Cardiac muscle cell (in vitro differentiated cells and primary cell): Measurements from ENCODE around the gene RGS16. TPM values are rescaled to one million over a fixed set of nuclear protein-coding genes. Genes with fewer than 3 reads are reported as not detected.
A peak's percentile ranks its signal among the peaks of the same experiment; 100 is the strongest.

Experiments used
- DNase-seq, 2 donors: peaks; one replicate each; pipeline versions ENCODE4 v3.0.0 to v3.0.0-alpha.2; 2010 to 2017; ENCODE audit warnings: low read depth in 1 of 2, low spot score in 1 of 2
- H3K27ac ChIP-seq: fragments of 200-600 bp; sonication (generic); 2 replicates; pipeline ENCODE4 v1.5.1; 2016
- H3K27me3 ChIP-seq: fragments of 200-600 bp; sonication (generic); 2 replicates; pipeline ENCODE4 v1.6.0; 2016; ENCODE audit warnings: control low read depth
- H3K36me3 ChIP-seq: fragments of 200-600 bp; sonication (generic); 2 replicates; pipeline ENCODE4 v1.5.1; 2016; ENCODE audit warnings: control low read depth
- H3K4me1 ChIP-seq: fragments of 200-600 bp; sonication (generic); 2 replicates; pipeline ENCODE4 v1.8.1; 2017; ENCODE audit warnings: low read depth, mild to moderate bottlenecking, mixed run types
- H3K4me3 ChIP-seq: fragments of 200-600 bp; sonication (generic); 2 replicates; pipeline ENCODE4 v1.5.1; 2016; ENCODE audit warnings: mild to moderate bottlenecking
- H3K9me3 ChIP-seq: fragments of 200-600 bp; sonication (generic); 2 replicates; pipeline ENCODE4 v1.5.1; 2017; ENCODE audit warnings: low read depth, mild to moderate bottlenecking, control low read depth
- CTCF ChIP-seq: IDR thresholded peaks from 2 replicates; pipeline ENCODE4 v1.5.1; 2012; ENCODE audit warnings: low read depth, mild to moderate bottlenecking, low read length
- polyA plus RNA-seq: library from polyadenylated mRNA; unstranded; fragments of >200 nt; fragmentation: Nextera tagmentation; extraction: Ambion mirVana; gene quantifications from 2 replicates; pipeline ENCODE4 v1.2.1, GENCODE V29; 2016
- total RNA-seq: library from RNA; depleted of rRNA; stranded (reverse); fragments of >200 nt; gene quantifications from 2 replicates; pipeline ENCODE4 v1.2.3, GENCODE V29; 2016

Gene RGS16
- total and polyA plus RNA-seq, 2 experiments from 2014 or later, result 0.93 to 1.3 TPM

- H3K9me3 ChIP-seq, result no peaks in the 10 kb centered on the region
- DNase-seq, result peak; percentile 73 to 83
- no peak overlapping the region for H3K4me3 ChIP-seq
- peak; percentile 87 for TF ChIP-seq CTCF
- H3K27ac ChIP-seq, result no peak overlapping the region
- no peaks in the 10 kb centered on the region for H3K27me3 ChIP-seq
- H3K36me3 ChIP-seq, result no peaks in the 10 kb centered on the region
- H3K4me1 ChIP-seq, result no peaks in the 10 kb centered on the region
Measured at GRCh38 chr1:182595641-182596240, 8.4 kb downstream of the RGS16 start.

- Histone ChIP-seq H3K27ac (no peak overlapping the region), H3K4me1 (no peaks in the 10 kb centered on the region), H3K36me3 (no peaks in the 10 kb centered on the region), H3K9me3 (no peaks in the 10 kb centered on the region), H3K27me3 (no peaks in the 10 kb centered on the region), H3K4me3 (no peak overlapping the region)
- no peak for DNase-seq
- TF ChIP-seq CTCF, result no peak
Measured at GRCh38 chr1:182589931-182590330, 14.3 kb downstream of the RGS16 start.

GRCh38 chr1:182589520-182589919 lies 14.7 kb downstream of the RGS16 start:
- Histone ChIP-seq H3K36me3 (no peaks in the 10 kb centered on the region), H3K4me1 (no peaks in the 10 kb centered on the region), H3K9me3 (no peaks in the 10 kb centered on the region), H3K27me3 (no peaks in the 10 kb centered on the region), H3K4me3 (no peak overlapping the region), H3K27ac (no peak overlapping the region)
- no peak for TF ChIP-seq CTCF
- DNase-seq, result no peak

GRCh38 chr1:182588500-182589396 lies 15.4 kb downstream of the RGS16 start, which contains the start of gene RNASEL:
TSS of gene RNASEL (minus strand) at chr1:182589256. CDS start at chr1:182586806, 2,450 bp downstream.
- no peaks in the 10 kb centered on the region for H3K4me1 ChIP-seq
- no peaks in the 10 kb centered on the region for H3K27me3 ChIP-seq
- no peaks in the 10 kb centered on the region for H3K9me3 ChIP-seq
- H3K36me3 ChIP-seq, result no peaks in the 10 kb centered on the region
- peak; percentile 49 to 82 for DNase-seq
- TF ChIP-seq CTCF, result no peak
- no peak within 1 kb of the TSS for H3K27ac ChIP-seq
- peak within 1 kb of the TSS; percentile 37 for H3K4me3 ChIP-seq

- Histone ChIP-seq H3K27me3 (no peaks in the 10 kb centered on the region), H3K4me1 (no peaks in the 10 kb centered on the region), H3K36me3 (no peaks in the 10 kb centered on the region), H3K27ac (no peak overlapping the region), H3K4me3 (peak overlapping the region; percentile 37), H3K9me3 (no peaks in the 10 kb centered on the region)
- TF ChIP-seq CTCF, result no peak
- no peak for DNase-seq
Measured at GRCh38 chr1:182587666-182588499, 16.3 kb downstream of the RGS16 start.
